ENCODE measurements around the gene TRIM28.

DNA sequence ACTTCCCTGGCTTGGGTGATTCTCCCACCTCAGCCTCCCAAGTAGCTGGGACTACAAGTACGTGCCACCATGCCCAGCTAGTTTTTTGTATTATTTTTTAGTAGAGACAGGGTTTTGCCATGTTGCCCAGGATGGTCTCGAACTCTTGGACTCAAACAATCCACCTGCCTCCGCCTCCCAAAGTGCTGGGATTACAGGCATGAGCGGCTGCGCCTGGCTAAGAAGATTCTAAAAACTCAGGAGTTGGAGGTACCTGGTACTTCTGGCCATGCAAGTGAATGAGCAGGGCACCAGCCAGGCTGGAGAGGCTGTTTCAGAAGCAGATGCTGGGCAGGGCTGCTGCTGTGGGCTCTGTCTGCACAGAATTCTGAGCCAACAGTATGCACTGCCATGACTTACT is 23.1 kb downstream of the TRIM28 start:
- TF ChIP-seq POLR2A (IDR thresholded peaks at IDR 0.05; ENCODE audit: low read length) (no peak), GATA1 (IDR thresholded peaks at IDR 0.05; ENCODE audit: low read depth, low read length) (no peak)

Measured in erythroblast (primary cell).